ENCODE data around the gene GATAD2B.
"Not testable (repeated sequence)": the region's sequence is repeated elsewhere in the genome, so short reads cannot be mapped to it uniquely, and the experiment has no call there.

Gene GATAD2B

DNA sequence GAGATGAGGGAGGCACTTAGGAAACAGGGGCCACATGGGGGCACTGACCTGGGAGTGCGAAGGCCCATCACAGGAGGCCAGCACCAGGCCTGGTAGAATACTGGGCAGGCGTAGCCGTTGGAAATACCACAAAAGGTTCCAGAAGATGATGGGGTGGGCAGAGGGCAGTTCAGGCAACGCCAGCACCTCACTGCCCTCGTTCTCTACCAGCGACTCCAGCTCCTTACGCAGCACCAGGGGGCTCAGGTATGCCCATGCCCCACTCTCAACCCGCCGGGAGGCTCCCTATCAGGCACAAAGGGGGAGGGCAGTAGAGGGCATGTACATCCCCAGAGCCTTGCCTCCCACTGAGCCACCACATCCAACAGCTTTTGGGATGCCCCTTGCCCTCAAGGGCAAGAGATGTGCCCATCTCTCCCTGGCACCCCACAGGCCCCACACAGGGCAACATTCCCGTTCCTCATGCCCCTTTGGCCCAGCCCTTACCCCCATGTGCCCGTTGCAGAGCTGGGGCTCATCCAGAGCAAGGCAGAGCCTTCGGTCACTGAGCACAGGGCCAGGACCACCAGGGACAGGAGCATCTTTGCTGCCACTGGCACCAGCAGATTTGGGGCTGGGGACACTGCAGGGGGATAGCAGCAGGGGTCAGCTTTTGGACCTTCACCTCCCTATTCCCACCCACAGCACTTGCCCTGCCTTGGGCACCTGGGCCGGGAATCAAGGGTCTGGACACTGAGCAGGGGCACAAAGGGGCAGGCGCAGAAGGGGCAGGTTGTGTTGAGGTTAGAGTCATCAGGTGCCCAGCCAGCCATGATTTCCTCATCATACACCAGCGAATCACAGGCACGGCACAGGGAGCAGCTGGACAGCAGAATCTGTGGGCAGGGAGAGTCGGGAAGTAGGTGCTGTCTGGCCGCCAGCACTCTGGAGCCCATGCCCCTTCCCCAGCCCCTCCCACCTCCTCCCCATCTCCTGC lies 9.7 kb upstream of the GATAD2B start:
- no peak for DNase-seq

DNA sequence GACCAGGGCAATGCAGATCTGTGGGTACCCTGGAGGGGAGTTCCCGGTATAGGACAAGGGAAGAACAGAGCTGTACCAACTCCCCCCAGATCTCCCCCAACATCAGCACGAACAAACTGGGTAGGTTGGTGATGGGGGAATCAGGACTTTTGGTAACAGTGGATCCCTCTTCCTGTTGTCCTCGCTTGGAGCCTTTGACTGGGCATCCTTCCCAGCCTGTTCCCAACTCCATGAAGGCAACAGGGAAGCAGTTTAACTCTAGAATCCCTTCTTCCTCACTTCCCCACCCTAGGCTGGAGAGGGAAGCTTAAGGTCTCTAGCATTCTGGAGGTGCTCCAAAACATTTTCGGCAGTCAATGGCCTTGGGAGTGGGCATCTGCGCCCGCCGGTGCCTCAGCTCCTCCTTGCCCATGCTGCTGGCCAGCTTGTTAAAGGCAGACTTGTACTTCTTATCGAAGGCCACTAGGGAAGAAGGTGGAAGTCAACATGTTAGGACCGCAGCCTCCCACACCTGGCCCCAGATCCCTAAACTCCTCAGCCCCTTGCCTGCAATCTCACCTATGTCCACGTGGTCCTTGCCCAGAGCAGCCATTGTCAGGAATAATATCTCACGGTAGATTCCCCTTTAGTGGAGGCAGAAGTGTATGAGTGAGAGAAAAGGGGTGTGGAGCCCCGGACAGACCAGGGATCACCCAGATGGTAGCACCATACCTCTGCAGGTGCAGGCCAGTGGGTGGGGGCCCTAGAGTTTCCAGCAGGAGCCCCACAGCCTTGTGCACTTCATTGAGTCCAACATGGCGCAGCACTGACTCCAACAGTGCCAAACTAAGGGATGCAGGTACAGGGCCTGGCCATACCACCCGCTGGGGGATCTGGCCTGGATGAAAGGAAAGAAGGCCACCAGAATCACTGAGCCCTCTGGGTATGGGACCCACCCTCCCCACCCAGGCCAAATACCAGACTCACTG lies 7.5 kb upstream of the GATAD2B start:
- peak in 1 of 58 donors; percentile 8 for DNase-seq

GRCh38 chr1:153929426-153929825 lies 6.7 kb upstream of the GATAD2B start:
- DNase-seq: peak in 1 of 58 donors; percentile 47

GRCh38 chr1:153928791-153929341 lies 6.1 kb upstream of the GATAD2B start:
- DNase-seq: peak in 48 of 58 donors; percentile 6 to 88 (median 62)

DNA sequence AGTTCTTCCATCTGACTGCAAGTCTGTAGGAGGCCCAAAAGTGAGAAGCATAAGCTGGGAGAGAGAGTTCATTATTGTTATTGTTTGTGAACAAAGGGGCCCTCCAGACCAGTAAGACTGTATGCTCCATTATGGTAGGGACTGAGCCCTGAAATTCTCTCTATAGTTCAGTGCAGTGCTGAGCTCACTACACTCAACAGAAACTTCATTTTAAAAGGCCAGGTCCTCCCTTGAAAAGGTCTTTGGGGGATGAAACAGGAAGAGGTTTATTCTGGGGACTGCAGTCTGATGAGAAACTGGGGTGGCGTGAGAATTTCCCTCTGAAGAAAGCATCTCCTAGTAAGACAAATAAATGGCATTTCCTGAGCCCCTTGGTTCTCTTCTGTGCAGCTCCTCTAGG lies 5.5 kb upstream of the GATAD2B start:
- peak in 1 of 58 donors; percentile 17 for DNase-seq

DNA sequence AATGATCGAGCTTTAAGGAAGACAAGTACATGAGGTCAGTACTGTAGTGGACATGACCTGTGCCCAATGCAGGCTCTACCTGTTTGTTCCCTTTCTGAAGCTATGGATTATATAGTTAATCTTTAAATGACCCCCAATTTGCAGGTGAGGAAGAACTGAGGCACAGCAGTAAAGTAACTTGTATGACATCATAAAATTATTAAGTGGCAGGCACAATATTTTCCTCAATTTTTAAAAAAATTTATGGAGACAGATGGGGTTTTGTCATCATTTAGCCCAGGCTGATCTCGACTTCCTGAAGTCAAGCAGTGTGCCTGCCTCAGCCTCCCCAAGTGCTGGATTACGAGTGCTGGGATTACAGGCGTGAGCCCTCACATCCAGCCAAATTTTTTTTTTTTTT lies 3.6 kb upstream of the GATAD2B start:
- DNase-seq: no peak

- DNase-seq: peak in 13 of 58 donors; percentile 9 to 71 (median 58)
Measured at GRCh38 chr1:153922076-153922971, 448 bp downstream of the GATAD2B start.

GRCh38 chr1:153921803-153922075 lies 1.0 kb downstream of the GATAD2B start:
- DNase-seq: peak in 2 of 58 donors; percentile 15 to 46

DNA sequence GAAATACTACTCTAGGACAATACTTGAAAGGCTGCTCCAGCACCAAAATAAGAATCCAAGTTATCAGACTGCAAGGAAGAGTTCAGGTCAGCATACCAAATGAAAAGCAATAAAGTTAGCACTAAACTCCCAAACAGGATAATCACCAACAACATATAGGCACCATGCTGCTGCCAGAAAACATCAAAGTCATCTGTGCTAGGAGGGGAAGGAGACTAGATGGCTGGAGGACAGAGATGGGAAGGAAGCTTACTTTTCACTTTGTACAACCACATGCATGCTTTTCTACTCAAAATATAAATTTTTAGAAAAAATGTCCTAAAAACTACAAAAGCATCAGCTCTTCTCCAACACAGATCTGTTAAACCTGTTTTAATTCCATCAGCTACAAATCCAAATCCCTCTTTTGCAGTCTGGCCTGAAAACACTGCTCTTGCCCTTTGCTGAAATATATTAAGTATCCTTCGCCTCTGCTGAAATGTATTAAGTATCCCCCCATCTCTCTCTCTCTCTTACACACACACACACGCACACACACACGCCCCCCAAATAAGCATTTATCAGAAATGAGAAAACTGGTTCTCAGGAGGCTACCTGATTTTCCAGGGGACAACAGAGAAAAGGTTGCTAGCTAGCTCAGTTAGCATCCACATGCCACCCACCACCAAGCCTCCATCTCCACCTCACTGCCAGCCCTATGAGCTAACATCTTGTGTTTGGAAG lies 1.5 kb downstream of the GATAD2B start:
- no peak for DNase-seq

- peak in 2 of 58 donors; percentile 4 for DNase-seq
Measured at GRCh38 chr1:153919876-153920852, 2.6 kb downstream of the GATAD2B start.

DNA sequence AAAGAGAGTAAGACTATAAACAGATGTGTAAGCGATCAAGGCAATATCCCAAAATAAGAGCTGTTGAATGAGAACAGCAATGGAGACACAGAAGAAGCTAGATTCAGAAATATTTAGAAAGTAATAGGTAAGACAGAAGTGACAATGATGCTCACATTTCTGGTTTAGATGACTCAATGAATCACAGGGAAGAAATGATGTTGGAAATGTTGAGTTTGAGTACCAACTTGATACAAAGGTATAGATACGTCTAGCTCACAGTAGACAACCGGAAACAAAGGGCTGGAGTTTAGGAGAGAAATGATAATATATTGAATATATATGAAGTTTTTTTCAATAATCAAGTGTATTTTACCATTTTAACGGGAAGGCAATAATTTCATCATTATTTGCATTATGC lies 6.5 kb downstream of the GATAD2B start:
- DNase-seq: no peak

GRCh38 chr1:153912349-153912748 lies 10.4 kb downstream of the GATAD2B start:
- no peak for DNase-seq

DNA sequence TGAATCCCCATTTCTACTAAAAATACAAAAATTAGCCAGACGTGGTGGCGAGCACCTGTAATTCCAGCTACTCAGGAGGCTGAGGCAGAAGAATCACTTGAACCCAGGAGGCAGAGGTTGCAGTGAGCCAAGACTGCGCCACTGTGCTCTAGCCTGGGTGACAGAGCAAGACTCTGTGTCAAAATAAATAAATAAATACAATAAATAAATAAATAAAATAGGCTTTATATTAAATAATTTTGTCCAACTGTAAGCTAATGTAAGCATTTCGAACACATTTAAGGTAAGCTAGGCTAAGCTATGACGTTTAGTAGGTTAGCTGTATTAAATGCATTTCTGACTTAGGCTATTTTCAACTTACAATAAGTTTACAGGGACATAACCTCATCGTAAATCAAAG lies 12.2 kb downstream of the GATAD2B start:
- not testable (repeated sequence) for DNase-seq

- no peak for DNase-seq
Measured at GRCh38 chr1:153908071-153908470, 14.7 kb downstream of the GATAD2B start.

- DNase-seq: no peak
Measured at GRCh38 chr1:153907134-153907533, 15.6 kb downstream of the GATAD2B start.

DNA sequence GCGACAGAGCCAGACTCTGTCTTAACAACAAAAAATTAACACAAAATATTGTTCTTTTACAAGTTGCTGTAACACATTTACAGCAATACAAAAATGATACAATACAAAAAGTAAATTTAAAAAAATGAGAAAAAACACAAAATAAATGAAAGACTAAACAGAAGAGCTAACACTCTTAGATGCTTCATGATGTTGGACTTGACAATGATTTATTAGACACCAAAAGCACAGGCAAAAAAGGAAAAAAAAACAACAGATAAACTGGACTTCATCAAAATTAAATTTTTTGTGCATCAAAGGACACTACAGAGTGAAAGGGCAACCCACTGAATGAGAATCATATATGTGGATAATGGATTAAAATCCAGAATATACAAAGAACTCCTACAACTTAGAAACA lies 16.4 kb downstream of the GATAD2B start:
- no peak for DNase-seq

GRCh38 chr1:153905908-153906307 lies 16.9 kb downstream of the GATAD2B start:
- not testable (repeated sequence) for DNase-seq

- DNase-seq: no peak
Measured at GRCh38 chr1:153903841-153904455, 18.8 kb downstream of the GATAD2B start.

Data from anterior cingulate cortex (tissue), 58 donors.